B cell (primary cell): ENCODE data around the gene KNOP1.

ENCODE experiments used
- CTCF ChIP-seq: fragments of 200-600 bp; IDR thresholded peaks from one replicate; pipeline ENCODE4 v1.8.0; 2022; ENCODE audit warnings: antibody characterized with exemption, mild to moderate bottlenecking
- EZH2 ChIP-seq: IDR thresholded peaks from 2 replicates; pipeline ENCODE4 v1.6.1; 2012; ENCODE audit warnings: borderline replicate concordance, low read depth, mild to moderate bottlenecking, moderate library complexity, low read length; ENCODE audit not compliant: insufficient read depth, poor library complexity, severe bottlenecking

DNA sequence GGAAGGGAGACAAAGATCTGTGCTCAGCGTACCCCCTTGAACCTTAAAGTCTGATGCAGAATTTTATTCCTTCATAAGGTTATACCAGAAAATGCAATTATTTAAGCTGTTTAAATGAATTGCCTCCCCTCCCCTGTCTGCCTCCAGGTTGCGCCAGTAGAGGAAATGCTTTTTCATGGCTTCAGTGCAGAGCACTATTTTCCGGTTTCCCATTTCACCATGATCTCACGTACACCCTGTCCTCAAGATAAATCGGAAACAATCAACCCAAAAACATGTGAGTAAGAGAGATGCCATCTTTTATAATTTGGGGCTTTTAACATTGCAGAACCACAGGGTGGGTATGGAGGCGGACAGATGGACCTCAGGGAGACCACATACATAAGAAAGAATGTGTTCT, 15.5 kb upstream of the KNOP1 start:
- no peak for TF ChIP-seq CTCF
- no peak for TF ChIP-seq EZH2
